ENCODE results near the gene SDCBP2.

SDCBP2 gene

GRCh38 chr20:1321654-1321939 lies 7.3 kb downstream of the SDCBP2 start:
- no peak for DNase-seq
- Histone ChIP-seq H3K36me3 (replicated peaks) (no peaks in the 10 kb centered on the region), H3K27me3 (replicated peaks) (no peaks in the 10 kb centered on the region), H3K27ac (no peak overlapping the region), H3K4me3 (ENCODE audit: low read depth, low read length) (no peak overlapping the region)
- TF ChIP-seq, protein P1, sequence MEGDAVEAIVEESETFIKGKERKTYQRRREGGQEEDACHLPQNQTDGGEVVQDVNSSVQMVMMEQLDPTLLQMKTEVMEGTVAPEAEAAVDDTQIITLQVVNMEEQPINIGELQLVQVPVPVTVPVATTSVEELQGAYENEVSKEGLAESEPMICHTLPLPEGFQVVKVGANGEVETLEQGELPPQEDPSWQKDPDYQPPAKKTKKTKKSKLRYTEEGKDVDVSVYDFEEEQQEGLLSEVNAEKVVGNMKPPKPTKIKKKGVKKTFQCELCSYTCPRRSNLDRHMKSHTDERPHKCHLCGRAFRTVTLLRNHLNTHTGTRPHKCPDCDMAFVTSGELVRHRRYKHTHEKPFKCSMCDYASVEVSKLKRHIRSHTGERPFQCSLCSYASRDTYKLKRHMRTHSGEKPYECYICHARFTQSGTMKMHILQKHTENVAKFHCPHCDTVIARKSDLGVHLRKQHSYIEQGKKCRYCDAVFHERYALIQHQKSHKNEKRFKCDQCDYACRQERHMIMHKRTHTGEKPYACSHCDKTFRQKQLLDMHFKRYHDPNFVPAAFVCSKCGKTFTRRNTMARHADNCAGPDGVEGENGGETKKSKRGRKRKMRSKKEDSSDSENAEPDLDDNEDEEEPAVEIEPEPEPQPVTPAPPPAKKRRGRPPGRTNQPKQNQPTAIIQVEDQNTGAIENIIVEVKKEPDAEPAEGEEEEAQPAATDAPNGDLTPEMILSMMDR (IDR thresholded peaks at IDR 0.05; ENCODE audit: low read depth, low read length, missing control alignments) = no peak
- in situ Hi-C loops (cut with HindIII; ENCODE audit: low pct_ligation_motif_present, low sequenced_read_pairs) = loop anchor here (25.0 kb wide), 1 partner anchor 116 kb away; no protein-coding TSS in a partner anchor

DNA sequence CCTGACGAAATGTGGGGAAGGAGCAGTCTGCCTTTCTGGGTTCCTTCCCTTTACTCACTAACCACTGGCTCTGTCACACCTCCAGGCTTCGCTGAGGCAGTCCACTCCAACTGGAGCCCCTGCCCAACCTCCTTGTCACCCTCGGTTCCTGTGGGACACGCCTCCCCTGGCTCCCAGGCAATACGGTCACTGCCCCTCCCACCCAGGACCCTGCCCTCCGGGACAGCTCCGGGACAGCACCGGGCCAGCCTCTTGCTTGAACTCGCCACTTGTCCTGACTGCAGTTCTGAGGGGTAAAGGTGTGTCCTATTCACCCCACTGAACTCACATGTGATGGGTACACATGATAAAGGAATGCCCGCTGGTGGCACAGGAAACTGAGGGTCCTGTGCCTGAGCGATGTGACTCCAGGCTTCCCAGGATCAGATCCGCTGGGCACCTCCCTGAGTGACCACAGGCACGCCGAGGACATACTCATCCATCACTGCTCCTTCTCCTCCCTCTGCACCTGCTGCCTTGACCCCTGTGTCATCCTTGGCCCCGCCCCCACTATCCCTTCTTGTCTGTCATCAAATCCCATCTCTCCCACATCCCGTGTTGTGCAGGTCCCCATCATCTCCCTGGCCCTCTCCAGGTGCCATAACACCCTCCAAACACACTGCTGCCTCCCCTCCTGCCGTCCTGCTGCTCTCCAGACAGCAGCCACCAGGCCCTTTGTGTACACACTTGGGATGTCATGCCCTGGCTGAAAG lies 7.9 kb downstream of the SDCBP2 start:
- TF ChIP-seq, protein P1 (IDR thresholded peaks at IDR 0.05; ENCODE audit: low read depth, low read length, missing control alignments) = no peak
- Histone ChIP-seq H3K27ac (no peak overlapping the region), H3K27me3 (replicated peaks) (no peaks in the 10 kb centered on the region), H3K36me3 (replicated peaks) (no peaks in the 10 kb centered on the region), H3K4me3 (ENCODE audit: low read depth, low read length) (no peak overlapping the region)
- in situ Hi-C loops (cut with HindIII; ENCODE audit: low pct_ligation_motif_present, low sequenced_read_pairs) = loop anchor here (25.0 kb wide), 1 partner anchor 116 kb away; no protein-coding TSS in a partner anchor
- DNase-seq = no peak

GRCh38 chr20:1320016-1320415 lies 8.9 kb downstream of the SDCBP2 start:
- in situ Hi-C loops (cut with HindIII; ENCODE audit: low pct_ligation_motif_present, low sequenced_read_pairs) = loop anchor here (25.0 kb wide), 1 partner anchor 117 kb away; no protein-coding TSS in a partner anchor
- TF ChIP-seq, protein P1 (IDR thresholded peaks at IDR 0.05; ENCODE audit: low read depth, low read length, missing control alignments) = no peak
- H3K27me3 ChIP-seq (replicated peaks) = no peaks in the 10 kb centered on the region
- no peak for DNase-seq
- no peaks in the 10 kb centered on the region for H3K36me3 ChIP-seq (replicated peaks)
- no peak overlapping the region for H3K27ac ChIP-seq
- H3K4me3 ChIP-seq (ENCODE audit: low read depth, low read length) = no peak overlapping the region

GRCh38 chr20:1319462-1319861 lies 9.5 kb downstream of the SDCBP2 start:
- H3K27me3 ChIP-seq (replicated peaks) = no peaks in the 10 kb centered on the region
- no peak overlapping the region for H3K27ac ChIP-seq
- no peak overlapping the region for H3K4me3 ChIP-seq (ENCODE audit: low read depth, low read length)
- TF ChIP-seq, protein P1 (IDR thresholded peaks at IDR 0.05; ENCODE audit: low read depth, low read length, missing control alignments) = no peak
- no peak for DNase-seq
- no peaks in the 10 kb centered on the region for H3K36me3 ChIP-seq (replicated peaks)
- in situ Hi-C loops (cut with HindIII; ENCODE audit: low pct_ligation_motif_present, low sequenced_read_pairs) = loop anchor here (25.0 kb wide), 1 partner anchor 118 kb away; no protein-coding TSS in a partner anchor

DNA sequence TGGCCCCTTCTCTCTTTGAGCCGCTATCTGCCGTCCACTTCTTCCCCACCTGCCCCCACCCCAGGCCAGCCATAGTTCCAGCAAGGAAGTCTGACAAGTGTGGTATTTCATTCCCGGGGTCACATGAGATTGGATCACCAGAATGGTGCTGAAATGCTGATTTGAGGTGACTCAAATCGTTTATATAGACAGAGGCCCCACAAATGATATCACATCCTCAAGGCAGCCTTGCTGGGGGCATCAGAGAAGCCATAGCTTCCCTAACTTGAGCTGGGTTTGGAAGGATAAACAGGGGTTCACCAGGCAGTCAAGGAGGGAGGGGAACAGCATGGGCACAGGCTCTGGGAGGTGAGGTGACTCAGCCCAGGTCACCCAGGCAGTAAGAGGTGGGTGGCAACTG lies 9.9 kb downstream of the SDCBP2 start:
- H3K36me3 ChIP-seq (replicated peaks) = no peaks in the 10 kb centered on the region
- H3K27me3 ChIP-seq (replicated peaks) = no peaks in the 10 kb centered on the region
- H3K4me3 ChIP-seq (ENCODE audit: low read depth, low read length) = no peak overlapping the region
- no peak overlapping the region for H3K27ac ChIP-seq
- TF ChIP-seq, protein P1 (IDR thresholded peaks at IDR 0.05; ENCODE audit: low read depth, low read length, missing control alignments) = no peak
- in situ Hi-C loops (cut with HindIII; ENCODE audit: low pct_ligation_motif_present, low sequenced_read_pairs) = loop anchor here (25.0 kb wide), 1 partner anchor 118 kb away; no protein-coding TSS in a partner anchor
- no peak for DNase-seq
